B cell (primary cell): Measurements from ENCODE around the gene ATP6V1D. TPM values are rescaled to one million over a fixed set of nuclear protein-coding genes. Genes with fewer than 3 reads are reported as not detected.

ENCODE experiments used
- ATAC-seq: fragments of 200-7000 bp; cut with Tn5 transposase; one replicate; pipeline ENCODE4 v1.10.0; 2021; ENCODE audit warnings: low read depth, mild to moderate bottlenecking, moderate number of reproducible peaks, moderate library complexity
- CTCF ChIA-PET: fragments of 350-600 bp; sonication (Branson Sonifier 250); formaldehyde crosslinking; loops from one replicate; lab custom pipeline; 2021; ENCODE audit warnings: antibody characterized with exemption, inconsistent platforms; lab: Charles Lee
- POLR2A ChIA-PET: fragments of 350-600 bp; sonication (Branson Sonifier 250); formaldehyde crosslinking; loops from one replicate; lab custom pipeline; 2021; ENCODE audit warnings: antibody characterized with exemption; lab: Charles Lee
- DNase-seq: peaks from one replicate; pipeline ENCODE4 v3.0.0; 2013
- H2AFZ ChIP-seq: 2 replicates; pipeline ENCODE4 v1.6.1; 2012; ENCODE audit warnings: mild to moderate bottlenecking, low read depth, low read length; ENCODE audit not compliant: insufficient read depth, poor library complexity, severe bottlenecking
- H3K27ac ChIP-seq, 2 donors: 1 replicate in 1 of 2; 2 replicates in 1 of 2; pipeline ENCODE4 v1.5.1; 2012 to 2013; ENCODE audit warnings: low read length in 2 of 2, mild to moderate bottlenecking in 2 of 2, moderate library complexity in 1 of 2
- H3K27me3 ChIP-seq, 4 experiments: fragments of 200-600 bp in 1 of 4; sonication (generic) in 1 of 4; replicated peaks in 1 of 4; 1 replicate in 2 of 4; 2 replicates in 2 of 4; pipeline versions ENCODE4 v1.6.1 to v1.7.0; 2013 to 2016; ENCODE audit warnings: low read length in 3 of 4, mild to moderate bottlenecking in 2 of 4, mixed read lengths in 1 of 4, moderate library complexity in 1 of 4; ENCODE audit not compliant: insufficient read depth in 4 of 4, control insufficient read depth in 3 of 4; ENCODE audit errors: control extremely low read depth in 1 of 4
- H3K36me3 ChIP-seq, 2 experiments: replicated peaks in 1 of 2; 1 replicate in 1 of 2; 2 replicates in 1 of 2; pipeline versions ENCODE4 v1.6.1 to v1.7.1; 2013; ENCODE audit warnings: low read length in 1 of 2; ENCODE audit not compliant: insufficient read depth in 2 of 2, control insufficient read depth in 1 of 2; ENCODE audit errors: control extremely low read depth in 1 of 2, extremely low read depth in 1 of 2
- H3K4me1 ChIP-seq, 2 donors: fragments of 200-600 bp in 1 of 2; sonication (generic) in 1 of 2; 1 replicate in 1 of 2; 2 replicates in 1 of 2; pipeline versions ENCODE4 v1.5.1 to v1.6.1; 2013 to 2017; ENCODE audit warnings: low read length in 2 of 2; ENCODE audit not compliant: control insufficient read depth in 2 of 2, insufficient read depth in 2 of 2
- H3K4me2 ChIP-seq: replicated peaks from 2 replicates; pipeline ENCODE3; 2012; ENCODE audit warnings: mild to moderate bottlenecking, low read depth, low read length; ENCODE audit not compliant: poor library complexity, severe bottlenecking
- H3K4me3 ChIP-seq, 5 experiments: fragments of 200-600 bp in 1 of 5; sonication (generic) in 1 of 5; 1 replicate in 3 of 5; 2 replicates in 2 of 5; pipeline versions ENCODE4 v1.5.1 to v1.7.0; 2011 to 2016; ENCODE audit warnings: low read length in 4 of 5, mild to moderate bottlenecking in 4 of 5, low read depth in 2 of 5, control low read depth in 1 of 5, moderate library complexity in 1 of 5; ENCODE audit not compliant: insufficient read depth in 1 of 5; ENCODE audit errors: control extremely low read depth in 1 of 5, extremely low read depth in 1 of 5
- H3K79me2 ChIP-seq: fragments of 200-600 bp; sonication (generic); one replicate; pipeline ENCODE4 v1.6.0; 2016; ENCODE audit warnings: low read length; ENCODE audit not compliant: control insufficient read depth, insufficient read depth
- H3K9ac ChIP-seq: fragments of 200-600 bp; sonication (generic); 2 replicates; pipeline ENCODE4 v1.6.1; 2017; ENCODE audit warnings: mild to moderate bottlenecking, low read length, moderate library complexity
- H3K9me3 ChIP-seq, 3 donors: one replicate each; pipeline versions ENCODE4 v1.6.1 to v1.7.1; 2013; ENCODE audit warnings: low read length in 2 of 3; ENCODE audit not compliant: control insufficient read depth in 2 of 3, insufficient read depth in 1 of 3; ENCODE audit errors: control extremely low read depth in 1 of 3
- H4K20me1 ChIP-seq: 2 replicates; pipeline ENCODE4 v1.6.0; 2012; ENCODE audit warnings: mild to moderate bottlenecking, low read length; ENCODE audit not compliant: insufficient read depth, control insufficient read depth, poor library complexity, severe bottlenecking
- H3K27ac Mint-ChIP-seq: one replicate; pipeline ENCODE4 v1.8.0; 2021; ENCODE audit warnings: mixed read lengths
- H3K27me3 Mint-ChIP-seq: one replicate; pipeline ENCODE4 v1.8.0; 2021; ENCODE audit warnings: mixed read lengths
- H3K4me1 Mint-ChIP-seq: one replicate; pipeline ENCODE4 v1.8.0; 2021; ENCODE audit warnings: mixed read lengths
- H3K4me3 Mint-ChIP-seq: one replicate; pipeline ENCODE4 v1.8.0; 2021; ENCODE audit warnings: mixed read lengths
- H3K9me3 Mint-ChIP-seq: one replicate; pipeline ENCODE4 v1.8.0; 2022; ENCODE audit warnings: mixed read lengths; ENCODE audit not compliant: insufficient read depth
- CTCF ChIP-seq: fragments of 200-600 bp; IDR thresholded peaks from one replicate; pipeline ENCODE4 v1.8.0; 2022; ENCODE audit warnings: antibody characterized with exemption, mild to moderate bottlenecking
- EZH2 ChIP-seq: IDR thresholded peaks from 2 replicates; pipeline ENCODE4 v1.6.1; 2012; ENCODE audit warnings: borderline replicate concordance, low read depth, mild to moderate bottlenecking, moderate library complexity, low read length; ENCODE audit not compliant: insufficient read depth, poor library complexity, severe bottlenecking
- WGBS: methylation state at CpG from one replicate; pipeline ENCODE4 v1.1.5; 2013; ENCODE audit warnings: missing lambda C conversion rate; ENCODE audit not compliant: insufficient coverage; 5-methylcytosine and 5-hydroxymethylcytosine counted together
- intact Hi-C: fragments of 100-400 bp; cut with micrococcal nuclease; formaldehyde crosslinking; loops from one replicate; pipeline ENCODE4 v1.10.0; 2022
- polyA plus RNA-seq: library from polyadenylated mRNA; depleted of rRNA; stranded (reverse); fragments of >200 nt; gene quantifications from 2 replicates; pipeline ENCODE4 v1.2.3, GENCODE V29; 2012
- total RNA-seq, 2 donors: library from RNA; stranded (reverse); fragments of 120-200 nt in 1 of 2; gene quantifications; 1 replicate in 1 of 2; 2 replicates in 1 of 2; pipeline versions ENCODE4 v1.2.3 to v1.2.4, GENCODE V29; 2013 to 2022

Gene ATP6V1D
- total and polyA plus RNA-seq, 2 donors (not counting 1 experiment from before 2014, with no cell fraction given): 6.4 to 35.3 TPM

DNA sequence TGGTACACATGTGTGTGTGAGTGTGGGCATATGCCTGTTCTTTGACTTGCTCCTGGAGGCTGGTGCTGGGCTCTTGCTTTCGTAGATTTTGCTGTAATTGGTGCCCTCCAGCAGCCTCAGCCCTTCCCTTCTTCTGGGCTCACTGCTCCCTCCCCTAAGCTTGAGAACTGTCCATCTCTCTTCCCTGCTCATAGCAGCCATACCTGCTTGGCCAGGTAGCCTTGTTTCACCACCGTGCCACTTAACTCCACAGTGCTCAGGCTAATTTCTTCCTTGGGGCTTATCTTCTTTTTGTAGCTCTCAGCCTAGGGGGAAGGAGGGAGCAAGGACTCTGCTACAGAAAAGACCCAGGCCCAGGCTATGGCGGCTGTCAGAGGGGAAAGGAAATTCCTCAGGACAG is 32.5 kb upstream of the ATP6V1D start:
- Mint-ChIP-seq H3K4me3 (no peak overlapping the region), H3K27ac (no peak overlapping the region), H3K4me1 (no peaks in the 10 kb centered on the region), H3K9me3 (no peaks in the 10 kb centered on the region), H3K27me3 (peaks cover 5% of the 10 kb centered on the region)
- Histone ChIP-seq H3K79me2 (no peaks in the 10 kb centered on the region), H3K4me3 (no peak overlapping the region), H3K4me1 (no peaks in the 10 kb centered on the region), H3K36me3 (no peaks in the 10 kb centered on the region), H2AFZ (no peak overlapping the region), H3K4me2 (no peak overlapping the region), H4K20me1 (no peaks in the 10 kb centered on the region), H3K27me3 (no peaks in the 10 kb centered on the region), H3K9ac (no peak overlapping the region), H3K9me3 (no peaks in the 10 kb centered on the region), H3K27ac (no peak overlapping the region)
- 94% methylated on average over 2 of the region's 3 CpGs for WGBS
- CTCF ChIA-PET: no interaction called here
- ATAC-seq (no peak), DNase-seq (no peak)
- POLR2A ChIA-PET: no interaction called here
- intact Hi-C loops: no loop called here
- no peak for TF ChIP-seq EZH2
- TF ChIP-seq CTCF: no peak

- Mint-ChIP-seq H3K27me3 (peaks cover 5% of the 10 kb centered on the region), H3K4me3 (no peak overlapping the region), H3K27ac (no peak overlapping the region), H3K9me3 (no peaks in the 10 kb centered on the region), H3K4me1 (no peaks in the 10 kb centered on the region)
- no peaks in the 10 kb centered on the region for H3K36me3 ChIP-seq
- no peak for DNase-seq
- TF ChIP-seq EZH2: no peak
- no peak for TF ChIP-seq CTCF
- 50% methylated on average over 1 of the region's 6 CpGs for WGBS
- ATAC-seq: no peak
- H3K27ac ChIP-seq: no peak overlapping the region
- no peak overlapping the region for H2AFZ ChIP-seq
- no peaks in the 10 kb centered on the region for H3K27me3 ChIP-seq
- H3K4me3 ChIP-seq: no peak overlapping the region
- H4K20me1 ChIP-seq: no peaks in the 10 kb centered on the region
- no peaks in the 10 kb centered on the region for H3K9me3 ChIP-seq
- ChIA-PET POLR2A (no interaction called here), CTCF (no interaction called here)
- no peak overlapping the region for H3K4me2 ChIP-seq
- H3K79me2 ChIP-seq: no peaks in the 10 kb centered on the region
- intact Hi-C loops: no loop called here
- no peak overlapping the region for H3K9ac ChIP-seq
- no peaks in the 10 kb centered on the region for H3K4me1 ChIP-seq
Measured at GRCh38 chr14:67391268-67391667, 31.7 kb upstream of the ATP6V1D start.
